ENCODE measurements around the gene MXRA7.

DNA sequence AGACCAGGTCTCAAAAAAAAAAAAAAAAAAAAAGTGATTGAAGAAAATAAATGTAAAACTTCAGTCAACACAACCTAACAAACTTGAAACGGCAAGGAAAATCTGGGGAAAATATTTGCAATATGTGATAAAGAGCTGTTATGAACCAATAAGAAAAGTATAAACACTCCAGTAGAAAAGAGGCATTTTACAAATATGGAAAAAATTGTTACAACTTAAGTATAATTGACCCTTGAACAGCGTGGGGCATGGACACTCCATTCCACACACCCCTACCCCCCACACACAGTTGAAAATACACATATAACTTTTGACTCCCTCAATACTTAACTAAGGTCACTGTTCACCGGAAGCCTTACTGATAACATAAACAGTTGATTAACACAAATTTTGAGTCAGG is 47.8 kb upstream of the MXRA7 start:
- TF ChIP-seq, protein P1, sequence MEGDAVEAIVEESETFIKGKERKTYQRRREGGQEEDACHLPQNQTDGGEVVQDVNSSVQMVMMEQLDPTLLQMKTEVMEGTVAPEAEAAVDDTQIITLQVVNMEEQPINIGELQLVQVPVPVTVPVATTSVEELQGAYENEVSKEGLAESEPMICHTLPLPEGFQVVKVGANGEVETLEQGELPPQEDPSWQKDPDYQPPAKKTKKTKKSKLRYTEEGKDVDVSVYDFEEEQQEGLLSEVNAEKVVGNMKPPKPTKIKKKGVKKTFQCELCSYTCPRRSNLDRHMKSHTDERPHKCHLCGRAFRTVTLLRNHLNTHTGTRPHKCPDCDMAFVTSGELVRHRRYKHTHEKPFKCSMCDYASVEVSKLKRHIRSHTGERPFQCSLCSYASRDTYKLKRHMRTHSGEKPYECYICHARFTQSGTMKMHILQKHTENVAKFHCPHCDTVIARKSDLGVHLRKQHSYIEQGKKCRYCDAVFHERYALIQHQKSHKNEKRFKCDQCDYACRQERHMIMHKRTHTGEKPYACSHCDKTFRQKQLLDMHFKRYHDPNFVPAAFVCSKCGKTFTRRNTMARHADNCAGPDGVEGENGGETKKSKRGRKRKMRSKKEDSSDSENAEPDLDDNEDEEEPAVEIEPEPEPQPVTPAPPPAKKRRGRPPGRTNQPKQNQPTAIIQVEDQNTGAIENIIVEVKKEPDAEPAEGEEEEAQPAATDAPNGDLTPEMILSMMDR (IDR thresholded peaks at IDR 0.05) = no peak
- no peak for TF ChIP-seq POLR2A (IDR thresholded peaks at IDR 0.05)
